Tibial artery (tissue), 4 donors: ENCODE results near the gene CTNNA3.

Experiments used
- DNase-seq, 2 donors: peaks; one replicate each; pipeline ENCODE4 v3.0.0-alpha.2; 2019
- H3K27ac ChIP-seq, 2 donors: fragments of 200-600 bp; sonication (generic) in 1 of 2; 1 replicate in 1 of 2; 2 replicates in 1 of 2; pipeline ENCODE4 v1.5.1; 2018 to 2019; ENCODE audit warnings: mild to moderate bottlenecking in 1 of 2
- H3K27me3 ChIP-seq, 2 donors: fragments of 200-600 bp; sonication (generic) in 1 of 2; one replicate each; pipeline versions ENCODE4 v1.5.1 to v1.6.0; 2016 to 2019
- H3K36me3 ChIP-seq, 3 donors: fragments of 200-600 bp; sonication (generic) in 2 of 3; one replicate each; pipeline ENCODE4 v1.5.1; 2016 to 2019; ENCODE audit warnings: mild to moderate bottlenecking in 2 of 3
- H3K4me1 ChIP-seq, 4 donors: fragments of 200-600 bp; sonication (generic) in 2 of 4; 1 replicate in 3 of 4; 2 replicates in 1 of 4; pipeline ENCODE4 v1.5.1; 2016 to 2019
- H3K4me3 ChIP-seq, 2 donors: fragments of 200-600 bp; sonication (generic) in 1 of 2; 1 replicate in 1 of 2; 2 replicates in 1 of 2; pipeline ENCODE4 v1.5.1; 2018 to 2019; ENCODE audit warnings: mild to moderate bottlenecking in 2 of 2
- H3K9me3 ChIP-seq, 3 donors: fragments of 200-600 bp; sonication (generic) in 1 of 3; one replicate each; pipeline ENCODE4 v1.5.1; 2016 to 2019
- CTCF ChIP-seq, 2 experiments: fragments of 200-600 bp in 1 of 2; fragments of 450-650 bp in 1 of 2; IDR thresholded peaks; one replicate each; pipeline ENCODE4 v1.5.1; 2017 to 2019; ENCODE audit warnings: antibody characterized with exemption in 2 of 2, mild to moderate bottlenecking in 1 of 2, moderate library complexity in 1 of 2
- intact Hi-C: fragments of 100-400 bp; cut with DNase I; formaldehyde crosslinking; loops from one replicate; pipeline ENCODE4 v1.15.0; 2023; ENCODE audit warnings: low total_unique reads

CTNNA3 gene

GRCh38 chr10:67678335-67678974, 17.5 kb downstream of the CTNNA3 start:
- peaks cover 0 to 3% (median 0%) of the 10 kb centered on the region in 4 donors for H3K4me1 ChIP-seq
- H3K36me3 ChIP-seq: no peaks in the 10 kb centered on the region
- H3K9me3 ChIP-seq: peaks cover 0 to 2% (median 0%) of the 10 kb centered on the region in 3 donors
- intact Hi-C loops: no loop called here
- TF ChIP-seq CTCF (IDR thresholded peaks at IDR 0.05): no peak
- no peak overlapping the region for H3K4me3 ChIP-seq
- no peak for DNase-seq
- H3K27me3 ChIP-seq: no peaks in the 10 kb centered on the region
- no peak overlapping the region for H3K27ac ChIP-seq

GRCh38 chr10:67676208-67676825, 19.7 kb downstream of the CTNNA3 start:
- no peak for TF ChIP-seq CTCF (IDR thresholded peaks at IDR 0.05)
- Histone ChIP-seq H3K27me3 (no peaks in the 10 kb centered on the region), H3K4me3 (no peak overlapping the region), H3K36me3 (no peaks in the 10 kb centered on the region), H3K4me1 (peaks cover 0 to 3% (median 0%) of the 10 kb centered on the region in 4 donors), H3K27ac (no peak overlapping the region), H3K9me3 (no peaks in the 10 kb centered on the region)
- intact Hi-C loops: no loop called here
- no peak for DNase-seq

- no peak overlapping the region for H3K4me3 ChIP-seq
- peaks cover 0 to 27% (median 3%) of the 10 kb centered on the region in 4 donors for H3K4me1 ChIP-seq
- H3K27me3 ChIP-seq: no peaks in the 10 kb centered on the region
- no peak for TF ChIP-seq CTCF (IDR thresholded peaks at IDR 0.05)
- DNase-seq: no peak
- H3K27ac ChIP-seq: no peak overlapping the region
- H3K9me3 ChIP-seq: no peaks in the 10 kb centered on the region
- intact Hi-C loops: no loop called here
- no peaks in the 10 kb centered on the region for H3K36me3 ChIP-seq
These were observed 25.6 kb downstream of the CTNNA3 start for GRCh38 chr10:67670401-67670800.

- peaks cover 0 to 27% (median 3%) of the 10 kb centered on the region in 4 donors for H3K4me1 ChIP-seq
- no peak for TF ChIP-seq CTCF (IDR thresholded peaks at IDR 0.05)
- no peak overlapping the region for H3K27ac ChIP-seq
- DNase-seq: no peak
- no peaks in the 10 kb centered on the region for H3K9me3 ChIP-seq
- no peak overlapping the region for H3K4me3 ChIP-seq
- intact Hi-C loops: no loop called here
- H3K36me3 ChIP-seq: no peaks in the 10 kb centered on the region
- H3K27me3 ChIP-seq: no peaks in the 10 kb centered on the region
These were observed 26.0 kb downstream of the CTNNA3 start for GRCh38 chr10:67669978-67670377.

GRCh38 chr10:67668448-67668847, 27.5 kb downstream of the CTNNA3 start:
- no peak for DNase-seq

More at GRCh38 chr10:67668448-67668847, 27.5 kb downstream of the CTNNA3 start:
- no peak for TF ChIP-seq CTCF (IDR thresholded peaks at IDR 0.05)
- Histone ChIP-seq H3K9me3 (no peaks in the 10 kb centered on the region), H3K36me3 (no peaks in the 10 kb centered on the region), H3K4me1 (peaks cover 0 to 27% (median 6%) of the 10 kb centered on the region in 4 donors), H3K4me3 (no peak overlapping the region), H3K27ac (no peak overlapping the region), H3K27me3 (no peaks in the 10 kb centered on the region)
- intact Hi-C loops: no loop called here
